T-helper 17 cell (primary cell): ENCODE data around the gene CYB5A. TPM values are rescaled to one million over a fixed set of nuclear protein-coding genes. Genes with fewer than 3 reads are reported as not detected.
"Not testable (repeated sequence)": the region's sequence is repeated elsewhere in the genome, so short reads cannot be mapped to it uniquely, and the experiment has no call there.

Experiments used
- ATAC-seq: fragments of 150-1000 bp; cut with Tn5 transposase; 2 replicates; pipeline ENCODE4 v1.10.0; 2021; ENCODE audit warnings: mild to moderate bottlenecking, moderate library complexity
- DNase-seq, 3 donors: peaks; one replicate each; pipeline versions ENCODE4 v3.0.0 to v3.0.0-alpha.2; 2020 to 2021
- H3K9me3 ChIP-seq: one replicate; pipeline ENCODE4 v1.7.0; 2013; ENCODE audit warnings: low read length, mild to moderate bottlenecking; ENCODE audit not compliant: control insufficient read depth, poor library complexity, severe bottlenecking
- H3K27ac Mint-ChIP-seq: one replicate; pipeline ENCODE4 v1.8.0; 2022; ENCODE audit warnings: mild to moderate bottlenecking, moderate library complexity, mixed read lengths
- H3K27me3 Mint-ChIP-seq: one replicate; pipeline ENCODE4 v1.8.0; 2022; ENCODE audit warnings: mixed read lengths
- H3K36me3 Mint-ChIP-seq: one replicate; pipeline ENCODE4 v1.8.0; 2022; ENCODE audit warnings: low read depth, mixed read lengths
- H3K4me1 Mint-ChIP-seq: one replicate; pipeline ENCODE4 v1.8.0; 2022; ENCODE audit warnings: mild to moderate bottlenecking, mixed read lengths
- H3K4me3 Mint-ChIP-seq: one replicate; pipeline ENCODE4 v1.8.0; 2022; ENCODE audit warnings: mild to moderate bottlenecking, moderate library complexity, mixed read lengths
- total RNA-seq, 4 donors: library from RNA in 2 of 4; stranded (reverse) in 2 of 4; gene quantifications; one replicate each; pipeline ENCODE4 v1.2.3 and lab custom pipeline; 2022 to 2026

The CYB5A gene
- total RNA-seq, 2 donors from 2014 or later, result 14.5 to 14.8 TPM

DNA sequence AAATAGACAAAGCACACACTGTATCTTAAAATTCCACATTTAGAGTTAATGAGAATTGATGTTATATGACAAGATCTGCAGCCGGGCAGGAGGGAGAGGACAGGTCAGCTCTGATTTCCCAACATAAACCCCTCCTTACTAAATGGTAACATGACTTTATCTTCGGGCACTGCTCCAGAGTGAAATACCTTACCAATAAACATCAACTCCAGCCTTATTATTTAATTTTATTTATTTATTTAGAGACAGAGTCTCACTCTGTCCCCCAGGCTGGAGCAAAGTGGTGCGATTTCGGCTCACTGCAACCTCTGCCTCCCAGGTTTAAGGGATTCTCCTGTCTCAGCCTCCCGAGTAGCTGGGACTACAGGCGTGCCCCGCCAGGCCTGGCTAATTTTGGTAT lies 1.7 kb downstream of the CYB5A start:
- no peaks in the 10 kb centered on the region for H3K9me3 ChIP-seq
- H3K27me3 Mint-ChIP-seq, result no peaks in the 10 kb centered on the region
- no peak overlapping the region for H3K27ac Mint-ChIP-seq
- ATAC-seq, result no peak
- no peak overlapping the region for H3K4me3 Mint-ChIP-seq
- H3K4me1 Mint-ChIP-seq, result peaks cover 16% of the 10 kb centered on the region
- no peak for DNase-seq
- H3K36me3 Mint-ChIP-seq, result peaks cover 2% of the 10 kb centered on the region

DNA sequence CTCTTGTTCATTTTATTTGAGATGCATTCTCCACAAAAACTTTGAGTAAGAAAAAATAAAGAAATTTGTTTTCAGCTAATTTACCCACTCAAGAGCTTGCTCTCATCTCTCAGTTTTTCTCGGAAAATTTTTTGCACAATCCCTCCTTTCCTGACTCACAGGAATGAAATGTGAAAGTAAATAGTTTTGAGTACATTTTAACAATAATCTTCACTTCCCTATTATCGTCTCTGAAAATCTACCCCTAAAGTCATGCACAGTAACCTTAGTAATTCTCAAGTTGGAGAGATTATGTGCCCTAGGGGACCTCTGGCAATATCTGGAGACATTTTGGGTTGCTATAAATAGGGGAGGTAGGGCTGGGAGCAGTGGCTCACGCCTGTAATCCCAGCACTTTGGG lies 2.6 kb downstream of the CYB5A start:
- ATAC-seq (no peak), DNase-seq (no peak)
- H3K4me1 Mint-ChIP-seq, result peaks cover 21% of the 10 kb centered on the region
- H3K4me3 Mint-ChIP-seq, result no peak overlapping the region
- peak overlapping the region; percentile 63 for H3K27ac Mint-ChIP-seq
- no peaks in the 10 kb centered on the region for H3K9me3 ChIP-seq
- peaks cover 2% of the 10 kb centered on the region for H3K36me3 Mint-ChIP-seq
- H3K27me3 Mint-ChIP-seq, result no peaks in the 10 kb centered on the region

DNA sequence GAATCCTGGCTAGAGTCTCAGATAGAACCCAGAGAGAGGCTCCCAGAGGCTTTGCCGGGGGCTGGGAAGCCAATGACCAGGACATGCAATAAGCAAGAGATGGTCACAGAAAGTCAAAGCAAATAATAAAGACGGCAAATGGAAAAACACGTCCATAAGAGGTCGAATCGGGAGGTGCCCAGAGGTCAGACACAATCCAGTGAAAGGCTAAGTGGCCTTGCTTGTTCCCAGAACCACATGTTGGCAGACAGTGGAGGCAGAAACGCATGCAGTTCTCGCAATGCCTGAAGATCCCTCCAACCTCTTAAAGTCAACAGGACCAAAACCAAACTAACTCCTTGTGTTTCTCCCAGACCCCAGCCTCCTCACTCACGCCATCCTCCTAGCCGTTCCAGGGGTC lies 3.0 kb downstream of the CYB5A start:
- ATAC-seq (no peak), DNase-seq (no peak)
- H3K27me3 Mint-ChIP-seq, result no peaks in the 10 kb centered on the region
- no peak overlapping the region for H3K4me3 Mint-ChIP-seq
- no peaks in the 10 kb centered on the region for H3K9me3 ChIP-seq
- H3K27ac Mint-ChIP-seq, result peak overlapping the region; percentile 63
- H3K36me3 Mint-ChIP-seq, result peaks cover 2% of the 10 kb centered on the region
- H3K4me1 Mint-ChIP-seq, result peaks cover 21% of the 10 kb centered on the region

DNA sequence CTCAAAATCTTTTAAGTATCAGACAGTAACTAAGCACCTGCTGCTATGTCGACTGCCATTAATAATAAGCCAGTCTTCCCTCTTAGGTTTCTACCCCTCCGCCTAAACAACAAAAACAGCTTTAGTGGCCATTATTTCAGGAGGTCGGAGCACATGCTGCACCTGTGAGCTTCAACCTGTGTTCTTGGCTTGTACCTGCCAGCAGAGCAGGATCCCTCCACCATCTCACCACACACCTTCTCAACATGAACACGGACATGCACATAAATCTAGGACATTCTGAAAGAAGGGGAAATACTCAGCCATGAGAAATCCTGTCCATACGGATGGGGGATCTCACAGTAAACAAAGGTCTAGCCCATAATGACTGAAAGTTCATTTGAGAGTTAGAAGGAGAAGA lies 3.7 kb downstream of the CYB5A start:
- peaks cover 2% of the 10 kb centered on the region for H3K36me3 Mint-ChIP-seq

DNA sequence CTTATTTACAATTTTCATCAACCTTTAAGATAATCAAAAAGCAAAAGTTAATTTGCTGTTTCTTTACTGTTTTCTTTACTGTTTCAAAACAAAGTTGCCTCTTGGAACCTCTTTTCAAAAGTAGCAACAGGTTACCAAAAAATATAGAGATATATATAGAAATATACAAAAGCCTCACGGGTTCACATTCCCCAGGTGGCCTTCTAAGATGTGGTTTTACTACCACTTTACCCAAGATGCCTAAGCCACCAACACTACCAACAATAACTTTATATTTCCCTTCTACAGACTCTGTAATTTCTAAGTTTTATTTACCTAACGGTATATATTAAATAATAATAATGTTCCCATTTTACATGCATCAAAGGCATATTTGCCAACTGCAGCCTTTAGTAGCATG lies 4.9 kb downstream of the CYB5A start:
- no peaks in the 10 kb centered on the region for H3K27me3 Mint-ChIP-seq
- DNase-seq (no peak), ATAC-seq (no peak)
- peaks cover 35% of the 10 kb centered on the region for H3K4me1 Mint-ChIP-seq
- H3K36me3 Mint-ChIP-seq, result peaks cover 2% of the 10 kb centered on the region
- no peak overlapping the region for H3K27ac Mint-ChIP-seq
- H3K4me3 Mint-ChIP-seq, result no peak overlapping the region
- no peaks in the 10 kb centered on the region for H3K9me3 ChIP-seq

More for the DNA sequence above, 3.7 kb downstream of the CYB5A start:
- no peaks in the 10 kb centered on the region for H3K9me3 ChIP-seq
- no peak overlapping the region for H3K4me3 Mint-ChIP-seq
- ATAC-seq (no peak), DNase-seq (no peak)
- peak overlapping the region; percentile 63 for H3K27ac Mint-ChIP-seq
- H3K27me3 Mint-ChIP-seq, result no peaks in the 10 kb centered on the region
- H3K4me1 Mint-ChIP-seq, result peaks cover 25% of the 10 kb centered on the region

DNA sequence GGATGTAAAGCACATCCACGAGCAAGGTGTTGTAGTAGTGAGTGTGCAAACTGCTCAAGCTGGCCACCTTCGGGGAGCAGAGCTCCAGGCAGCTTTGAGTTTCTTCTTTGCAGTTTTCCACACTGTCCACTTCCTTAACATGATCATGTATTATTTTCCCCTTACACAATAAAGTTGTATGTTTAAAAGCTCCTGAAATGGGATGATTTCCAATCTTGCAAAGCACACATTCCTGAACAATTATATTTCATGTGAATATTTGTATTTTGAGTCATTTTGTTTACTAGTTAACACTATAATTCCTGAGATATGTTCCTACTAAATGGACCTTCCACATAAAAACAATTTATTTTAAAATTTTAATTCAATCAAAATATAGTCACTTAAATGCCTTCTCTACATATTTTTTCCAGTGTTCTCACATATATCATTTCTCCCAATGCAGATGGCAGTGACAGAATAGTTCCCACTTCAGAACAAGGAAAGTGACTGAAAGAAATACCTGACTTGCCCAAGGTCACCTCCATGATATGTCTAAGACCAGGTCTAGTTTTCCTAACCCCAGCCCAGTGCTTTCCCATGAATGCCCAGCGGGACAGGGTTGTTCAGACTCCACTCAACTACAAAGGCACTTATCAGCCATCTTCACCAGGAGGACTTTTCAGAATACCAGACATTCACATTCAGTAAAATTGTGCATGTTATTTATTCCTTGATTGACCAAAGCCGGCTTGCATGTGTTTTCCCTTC lies 5.5 kb downstream of the CYB5A start:
- Mint-ChIP-seq H3K27me3 (no peaks in the 10 kb centered on the region), H3K36me3 (peaks cover 4% of the 10 kb centered on the region), H3K4me1 (peaks cover 37% of the 10 kb centered on the region), H3K27ac (no peak overlapping the region), H3K4me3 (no peak overlapping the region)
- DNase-seq (no peak), ATAC-seq (no peak)
- no peaks in the 10 kb centered on the region for H3K9me3 ChIP-seq

DNA sequence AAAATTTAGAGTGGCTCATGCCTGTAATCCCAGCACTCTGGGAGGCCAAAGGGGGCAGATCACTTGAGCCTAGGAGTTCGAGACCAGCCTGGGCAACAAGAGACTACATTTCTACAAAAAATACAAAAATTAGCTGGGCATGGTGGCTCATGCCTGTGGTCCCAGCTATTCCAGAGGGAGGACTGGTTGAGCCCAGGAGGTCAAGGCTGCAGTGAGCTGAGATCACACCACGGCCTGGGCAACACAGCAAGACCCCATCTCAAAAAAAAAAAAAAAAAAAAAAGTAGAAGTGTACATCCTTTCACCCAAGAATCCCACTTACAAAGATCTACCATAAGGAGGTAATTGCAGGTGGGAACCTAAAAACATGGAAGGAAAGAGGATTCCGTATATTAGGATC lies 6.2 kb downstream of the CYB5A start:
- H3K4me1 Mint-ChIP-seq, result peaks cover 44% of the 10 kb centered on the region
- ATAC-seq, DNase-seq, H3K4me3 Mint-ChIP-seq, H3K27me3 Mint-ChIP-seq, H3K9me3 ChIP-seq, H3K36me3 Mint-ChIP-seq, H3K27ac Mint-ChIP-seq: not testable (repeated sequence)

DNA sequence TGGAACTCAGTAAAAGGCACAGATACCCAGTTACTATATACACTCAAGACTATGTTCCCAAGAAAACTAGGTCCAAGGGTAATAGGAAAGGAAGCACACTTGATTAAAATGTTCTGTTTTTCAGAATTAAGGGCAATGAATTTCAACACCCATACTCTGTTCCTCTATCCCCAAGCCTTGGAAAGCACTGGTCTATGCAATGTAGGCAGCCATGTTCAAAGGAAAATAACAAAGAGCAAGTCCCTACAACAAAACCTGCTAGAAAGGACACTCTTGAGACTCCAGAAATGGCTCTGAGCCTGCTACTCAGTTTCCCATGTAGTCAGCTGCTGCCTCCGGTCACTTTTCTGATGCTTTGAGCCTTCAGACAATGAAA lies 6.8 kb downstream of the CYB5A start:
- peaks cover 4% of the 10 kb centered on the region for H3K36me3 Mint-ChIP-seq
- H3K27ac Mint-ChIP-seq, result no peak overlapping the region
- no peaks in the 10 kb centered on the region for H3K27me3 Mint-ChIP-seq
- no peak for DNase-seq
- H3K4me1 Mint-ChIP-seq, result peaks cover 45% of the 10 kb centered on the region
- no peaks in the 10 kb centered on the region for H3K9me3 ChIP-seq
- ATAC-seq, result no peak
- H3K4me3 Mint-ChIP-seq, result no peak overlapping the region

DNA sequence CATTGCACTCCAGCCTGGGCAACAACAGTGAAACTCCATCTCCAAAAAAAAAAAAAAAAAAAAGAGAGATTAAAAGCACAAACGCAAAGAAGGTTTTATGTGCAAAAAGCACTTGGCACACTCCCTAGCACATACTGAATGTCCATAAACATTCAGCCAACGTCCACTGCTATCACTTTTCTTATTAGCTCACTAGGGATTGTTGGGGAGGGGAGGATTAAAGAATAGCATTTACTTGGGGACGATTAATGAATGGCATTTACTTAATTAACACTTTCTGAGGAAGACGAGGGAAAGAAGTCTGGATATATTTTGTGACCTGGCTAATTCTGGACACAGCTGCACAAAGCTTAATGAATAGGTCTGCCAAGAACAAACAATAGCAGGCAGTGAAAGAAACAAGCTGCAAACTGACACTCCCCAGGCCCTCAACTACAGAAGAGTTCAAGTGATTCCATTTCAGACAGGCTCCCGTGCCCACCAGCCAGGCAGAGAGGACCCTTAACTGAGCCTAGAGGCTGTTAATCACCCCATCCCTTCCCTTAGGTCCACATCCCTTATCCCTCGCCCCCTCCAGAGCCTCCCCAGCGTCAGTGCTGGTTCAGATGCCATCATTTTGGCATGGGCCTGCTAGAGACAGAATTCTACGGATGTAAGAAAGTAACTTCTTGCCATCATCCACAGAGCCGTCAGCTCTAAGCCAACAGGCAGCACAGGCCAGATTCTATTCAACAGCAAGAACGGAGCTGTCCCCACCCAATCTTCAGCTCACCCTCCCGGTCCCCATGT lies 7.4 kb downstream of the CYB5A start:
- peaks cover 4% of the 10 kb centered on the region for H3K36me3 Mint-ChIP-seq
- no peak for DNase-seq
- no peaks in the 10 kb centered on the region for H3K9me3 ChIP-seq
- H3K27me3 Mint-ChIP-seq, result no peaks in the 10 kb centered on the region
- no peak overlapping the region for H3K4me3 Mint-ChIP-seq
- H3K4me1 Mint-ChIP-seq, result peaks cover 47% of the 10 kb centered on the region
- no peak for ATAC-seq
- peak overlapping the region; percentile 68 for H3K27ac Mint-ChIP-seq

DNA sequence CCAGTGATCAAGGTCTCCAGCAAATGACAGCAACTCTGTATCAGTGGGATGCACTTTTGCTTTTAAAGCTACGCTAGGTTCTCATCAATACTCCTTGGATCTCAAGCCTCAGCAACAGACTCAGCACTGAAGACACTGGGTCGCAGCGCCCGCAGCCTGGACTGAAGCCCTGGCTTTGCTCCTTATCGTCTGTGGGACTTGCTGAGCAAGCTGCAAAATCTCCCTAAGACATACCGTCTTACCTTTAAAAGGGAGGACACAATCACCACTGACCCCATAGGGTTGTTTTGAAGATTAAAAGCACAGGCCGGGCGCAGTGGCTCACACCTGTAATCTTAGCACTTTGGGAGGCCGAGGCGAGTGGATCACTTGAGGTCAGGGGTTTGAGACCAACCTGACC lies 8.1 kb downstream of the CYB5A start:
- ATAC-seq (no peak), DNase-seq (no peak)
- H3K4me1 Mint-ChIP-seq, result peaks cover 47% of the 10 kb centered on the region
- H3K27ac Mint-ChIP-seq, result peak overlapping the region; percentile 68
- H3K9me3 ChIP-seq, result no peaks in the 10 kb centered on the region
- peaks cover 4% of the 10 kb centered on the region for H3K36me3 Mint-ChIP-seq
- H3K4me3 Mint-ChIP-seq, result no peak overlapping the region
- no peaks in the 10 kb centered on the region for H3K27me3 Mint-ChIP-seq

DNA sequence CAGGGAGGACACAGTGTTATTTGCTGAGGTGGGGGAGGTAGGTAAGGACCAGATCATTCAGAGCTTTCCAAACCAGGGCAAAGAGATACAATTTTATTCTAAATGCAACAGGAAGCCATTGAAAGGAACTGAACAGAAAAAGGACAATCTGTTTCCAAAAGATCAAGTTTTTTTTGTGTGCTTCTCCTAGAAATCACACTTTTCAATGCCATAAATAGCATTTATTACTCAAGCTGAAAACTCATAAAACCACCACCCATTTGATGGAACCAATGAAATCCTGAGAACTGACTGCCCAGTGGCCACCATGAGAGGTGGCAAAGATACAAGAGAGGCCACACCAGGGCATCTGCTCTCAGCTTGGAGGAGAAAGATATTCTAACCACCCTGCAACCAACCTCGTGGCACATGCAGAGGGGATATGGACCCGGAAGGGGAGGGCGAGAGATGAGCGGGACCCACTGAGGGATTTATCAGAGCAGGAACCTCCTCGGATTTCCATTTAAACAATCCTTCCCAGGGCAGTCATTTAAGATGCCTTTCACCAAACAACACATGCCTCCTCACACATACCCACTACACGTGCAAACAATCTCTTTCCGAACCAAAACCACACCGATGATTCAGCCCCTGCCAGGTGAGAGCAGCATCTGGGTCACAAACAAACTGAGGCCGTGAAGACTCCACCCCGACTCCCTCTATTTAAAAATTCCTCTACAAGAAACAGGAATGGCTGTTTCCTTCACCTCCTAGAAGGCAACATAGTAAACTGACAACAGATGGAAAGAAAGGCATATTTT lies 8.8 kb downstream of the CYB5A start:
- no peak for DNase-seq
- peak overlapping the region; percentile 80 for H3K4me3 Mint-ChIP-seq
- H3K36me3 Mint-ChIP-seq, result peaks cover 4% of the 10 kb centered on the region
- H3K27ac Mint-ChIP-seq, result peak overlapping the region; percentile 68
- ATAC-seq, result peak; percentile 73
- H3K4me1 Mint-ChIP-seq, result peaks cover 42% of the 10 kb centered on the region
- H3K27me3 Mint-ChIP-seq, result no peaks in the 10 kb centered on the region
- no peaks in the 10 kb centered on the region for H3K9me3 ChIP-seq

DNA sequence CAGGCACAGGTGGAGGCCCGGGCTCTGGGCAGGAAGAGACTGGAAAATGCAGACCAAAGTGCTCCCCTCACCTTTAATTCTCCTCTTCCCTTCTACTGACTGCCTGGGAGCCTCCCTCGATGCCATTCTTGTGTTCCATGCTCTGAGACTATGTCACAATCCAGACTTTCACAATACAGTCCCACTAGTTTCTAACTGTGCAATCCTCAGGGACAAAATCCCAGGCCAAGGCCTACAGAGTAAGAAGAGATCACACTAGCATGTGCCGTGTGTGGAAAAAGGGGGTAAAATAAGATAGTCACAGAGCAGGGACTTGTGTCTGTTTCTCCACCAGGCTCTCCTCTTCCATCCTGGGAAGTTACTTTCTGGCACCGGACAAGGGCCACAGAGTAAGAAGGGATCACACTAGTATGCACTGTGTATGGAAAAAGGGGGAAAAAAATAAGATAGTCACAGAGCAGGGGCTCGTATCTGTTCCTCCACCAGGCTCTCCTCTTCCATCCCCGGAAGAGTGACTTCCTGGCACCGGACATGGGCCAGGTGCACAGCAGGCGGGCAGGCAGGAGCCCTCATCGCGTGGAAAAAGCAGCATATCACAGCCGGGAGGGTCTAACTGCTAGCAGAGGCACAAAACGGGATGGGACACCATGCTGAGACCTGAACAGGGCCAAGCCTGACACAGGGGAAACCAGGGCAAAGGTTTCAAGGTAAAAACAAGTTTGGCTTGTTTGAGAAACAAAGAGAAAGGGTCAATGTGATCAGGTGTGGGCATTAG lies 9.6 kb downstream of the CYB5A start:
- no peak overlapping the region for H3K4me3 Mint-ChIP-seq
- H3K36me3 Mint-ChIP-seq, result peaks cover 4% of the 10 kb centered on the region
- no peaks in the 10 kb centered on the region for H3K27me3 Mint-ChIP-seq
- peak overlapping the region; percentile 68 for H3K27ac Mint-ChIP-seq
- H3K9me3 ChIP-seq, result no peaks in the 10 kb centered on the region
- ATAC-seq (no peak), DNase-seq (no peak)
- H3K4me1 Mint-ChIP-seq, result peaks cover 39% of the 10 kb centered on the region
